Hepatocyte (in vitro differentiated cells): Measurements from ENCODE around the gene ANKRD11.

Experiments
- EZH2 ChIP-seq: fragments of 200-600 bp; sonication (generic); IDR thresholded peaks from 2 replicates; pipeline ENCODE4 v1.6.1; 2016; ENCODE audit warnings: antibody characterized with exemption, mild to moderate bottlenecking, borderline replicate concordance
- EZH2phosphoT487 ChIP-seq: fragments of 200-600 bp; sonication (generic); IDR thresholded peaks from one replicate; pipeline ENCODE4 v1.6.1; 2018; ENCODE audit warnings: antibody characterized with exemption, mild to moderate bottlenecking, low read depth, moderate library complexity; ENCODE audit not compliant: unreplicated experiment, severe bottlenecking
- TF ChIP-seq, protein P1 (sequence below): fragments of 200-600 bp; sonication (generic); IDR thresholded peaks from 2 replicates; pipeline ENCODE4 v1.5.1; 2016; ENCODE audit warnings: antibody characterized with exemption, mild to moderate bottlenecking; ENCODE audit not compliant: poor library complexity

DNA sequence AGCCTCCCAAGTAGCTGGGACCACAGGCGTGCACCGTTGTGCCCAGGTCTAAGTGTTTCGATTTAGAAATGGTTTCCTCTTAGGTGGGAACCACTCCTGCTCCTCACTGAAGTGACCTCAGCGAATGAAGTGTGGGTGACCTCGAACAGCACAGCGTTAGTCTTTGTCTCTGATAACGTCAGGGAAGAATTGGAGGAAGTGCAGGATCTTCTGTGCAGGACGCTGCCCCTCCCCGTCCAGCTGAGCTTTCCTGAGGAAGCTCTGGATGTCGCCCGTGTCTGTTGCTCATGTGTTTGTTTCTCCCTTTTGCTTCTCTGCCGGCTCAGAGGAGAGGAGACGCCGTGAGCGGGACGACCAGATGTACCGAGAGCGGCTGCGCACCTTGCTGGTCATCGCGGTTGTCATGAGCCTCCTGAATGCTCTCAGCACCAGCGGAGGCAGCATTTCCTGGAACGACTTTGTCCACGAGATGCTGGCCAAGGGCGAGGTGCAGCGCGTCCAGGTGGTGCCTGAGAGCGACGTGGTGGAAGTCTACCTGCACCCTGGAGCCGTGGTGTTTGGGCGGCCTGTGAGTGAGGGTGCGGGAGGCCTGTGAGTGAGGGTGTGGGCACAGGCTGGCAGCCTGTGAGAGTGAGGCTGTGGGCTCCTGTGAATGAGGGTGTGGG, 33.5 kb upstream of the ANKRD11 start:
- TF ChIP-seq, protein P1, sequence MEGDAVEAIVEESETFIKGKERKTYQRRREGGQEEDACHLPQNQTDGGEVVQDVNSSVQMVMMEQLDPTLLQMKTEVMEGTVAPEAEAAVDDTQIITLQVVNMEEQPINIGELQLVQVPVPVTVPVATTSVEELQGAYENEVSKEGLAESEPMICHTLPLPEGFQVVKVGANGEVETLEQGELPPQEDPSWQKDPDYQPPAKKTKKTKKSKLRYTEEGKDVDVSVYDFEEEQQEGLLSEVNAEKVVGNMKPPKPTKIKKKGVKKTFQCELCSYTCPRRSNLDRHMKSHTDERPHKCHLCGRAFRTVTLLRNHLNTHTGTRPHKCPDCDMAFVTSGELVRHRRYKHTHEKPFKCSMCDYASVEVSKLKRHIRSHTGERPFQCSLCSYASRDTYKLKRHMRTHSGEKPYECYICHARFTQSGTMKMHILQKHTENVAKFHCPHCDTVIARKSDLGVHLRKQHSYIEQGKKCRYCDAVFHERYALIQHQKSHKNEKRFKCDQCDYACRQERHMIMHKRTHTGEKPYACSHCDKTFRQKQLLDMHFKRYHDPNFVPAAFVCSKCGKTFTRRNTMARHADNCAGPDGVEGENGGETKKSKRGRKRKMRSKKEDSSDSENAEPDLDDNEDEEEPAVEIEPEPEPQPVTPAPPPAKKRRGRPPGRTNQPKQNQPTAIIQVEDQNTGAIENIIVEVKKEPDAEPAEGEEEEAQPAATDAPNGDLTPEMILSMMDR: no peak
- no peak for TF ChIP-seq EZH2phosphoT487
- no peak for TF ChIP-seq EZH2
